Hepatocyte (in vitro differentiated cells): Measurements from ENCODE around the gene MAST2. TPM values are rescaled to one million over a fixed set of nuclear protein-coding genes. Genes with fewer than 3 reads are reported as not detected.

Source experiments
- DNase-seq: peaks from one replicate; pipeline ENCODE4 v3.0.0-alpha.2; 2016; ENCODE audit warnings: low spot score
- H2AFZ ChIP-seq: fragments of 200-600 bp; sonication (generic); 2 replicates; pipeline ENCODE4 v1.6.0; 2016; ENCODE audit warnings: antibody characterized with exemption, mild to moderate bottlenecking
- H3K27ac ChIP-seq: fragments of 200-600 bp; sonication (generic); 2 replicates; pipeline ENCODE4 v1.5.1; 2016; ENCODE audit warnings: mild to moderate bottlenecking
- H3K27me3 ChIP-seq: fragments of 200-600 bp; sonication (generic); 2 replicates; pipeline ENCODE4 v1.6.1; 2016
- H3K36me3 ChIP-seq: fragments of 200-600 bp; sonication (generic); replicated peaks from 2 replicates; pipeline ENCODE4 v1.5.1; 2016; ENCODE audit warnings: low read depth; ENCODE audit not compliant: insufficient read depth
- H3K4me1 ChIP-seq: fragments of 200-600 bp; sonication (generic); 2 replicates; pipeline ENCODE4 v1.5.1; 2016; ENCODE audit warnings: mild to moderate bottlenecking, moderate library complexity; ENCODE audit not compliant: insufficient read depth
- H3K4me2 ChIP-seq: fragments of 200-600 bp; sonication (generic); 2 replicates; pipeline ENCODE4 v1.6.0; 2016
- H3K4me3 ChIP-seq: fragments of 200-600 bp; sonication (generic); 2 replicates; pipeline ENCODE4 v1.5.1; 2016; ENCODE audit warnings: mild to moderate bottlenecking
- H3K79me2 ChIP-seq: fragments of 200-600 bp; sonication (generic); 2 replicates; pipeline ENCODE4 v1.6.0; 2017; ENCODE audit warnings: mild to moderate bottlenecking
- H3K9me2 ChIP-seq: fragments of 200-600 bp; sonication (generic); replicated peaks from 2 replicates; pipeline ENCODE4 v1.6.0; 2017; ENCODE audit warnings: mild to moderate bottlenecking; ENCODE audit not compliant: insufficient read depth
- H3K9me3 ChIP-seq: fragments of 200-600 bp; sonication (generic); 2 replicates; pipeline ENCODE4 v1.5.1; 2016; ENCODE audit warnings: low read depth, mild to moderate bottlenecking
- H4K20me1 ChIP-seq: fragments of 200-600 bp; sonication (generic); 2 replicates; pipeline ENCODE4 v1.6.0; 2016; ENCODE audit warnings: mild to moderate bottlenecking; ENCODE audit not compliant: insufficient read depth, poor library complexity, severe bottlenecking
- EZH2 ChIP-seq: fragments of 200-600 bp; sonication (generic); IDR thresholded peaks from 2 replicates; pipeline ENCODE4 v1.6.1; 2016; ENCODE audit warnings: antibody characterized with exemption, mild to moderate bottlenecking, borderline replicate concordance
- EZH2phosphoT487 ChIP-seq: fragments of 200-600 bp; sonication (generic); IDR thresholded peaks from one replicate; pipeline ENCODE4 v1.6.1; 2018; ENCODE audit warnings: antibody characterized with exemption, mild to moderate bottlenecking, low read depth, moderate library complexity; ENCODE audit not compliant: unreplicated experiment, severe bottlenecking
- WGBS: methylation state at CpG from one replicate; pipeline ENCODE4 v1.1.6; 2016; ENCODE audit warnings: low lambda C conversion rate; ENCODE audit errors: missing lambda C conversion rate; 5-methylcytosine and 5-hydroxymethylcytosine counted together
- polyA plus RNA-seq: library from polyadenylated mRNA; unstranded; fragments of >200 nt; fragmentation: Nextera tagmentation; extraction: Ambion mirVana; gene quantifications from 2 replicates; pipeline ENCODE4 v1.2.1, GENCODE V29; 2016
- total RNA-seq: library from RNA; depleted of rRNA; stranded (reverse); fragments of >200 nt; gene quantifications from 2 replicates; pipeline ENCODE4 v1.2.3, GENCODE V29; 2014
- TF ChIP-seq, protein P1 (sequence below): fragments of 200-600 bp; sonication (generic); IDR thresholded peaks from 2 replicates; pipeline ENCODE4 v1.5.1; 2016; ENCODE audit warnings: antibody characterized with exemption, mild to moderate bottlenecking; ENCODE audit not compliant: poor library complexity

Gene MAST2
- total and polyA plus RNA-seq, 2 experiments from 2014 or later, result 25.8 to 33.5 TPM

DNA sequence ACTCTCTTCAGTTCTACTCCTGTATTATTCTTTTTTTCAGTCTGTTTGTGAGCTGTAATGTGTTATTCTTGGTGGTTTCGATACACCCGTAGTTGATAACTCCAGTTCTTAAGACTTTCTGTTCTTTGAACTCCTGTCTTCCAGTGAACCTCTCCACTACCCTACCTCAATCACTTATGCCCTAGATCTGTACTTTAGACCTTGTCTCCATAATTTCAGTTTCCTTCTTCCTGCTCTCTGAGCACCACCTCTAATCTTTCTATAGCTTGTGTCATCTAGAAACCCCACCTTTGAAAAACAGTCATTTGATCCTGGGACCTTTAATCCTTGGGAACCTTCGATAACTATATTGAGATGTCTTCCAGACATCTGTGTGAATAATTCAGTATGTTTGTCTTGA lies 169.7 kb downstream of the MAST2 start:
- no peaks in the 10 kb centered on the region for H3K27me3 ChIP-seq
- no peaks in the 10 kb centered on the region for H3K36me3 ChIP-seq
- no peaks in the 10 kb centered on the region for H3K9me2 ChIP-seq
- H3K9me3 ChIP-seq, result no peaks in the 10 kb centered on the region
- DNase-seq, result peak; percentile 32
- H3K4me3 ChIP-seq, result no peak overlapping the region
- TF ChIP-seq EZH2phosphoT487 (no peak), EZH2 (no peak)
- TF ChIP-seq, protein P1, sequence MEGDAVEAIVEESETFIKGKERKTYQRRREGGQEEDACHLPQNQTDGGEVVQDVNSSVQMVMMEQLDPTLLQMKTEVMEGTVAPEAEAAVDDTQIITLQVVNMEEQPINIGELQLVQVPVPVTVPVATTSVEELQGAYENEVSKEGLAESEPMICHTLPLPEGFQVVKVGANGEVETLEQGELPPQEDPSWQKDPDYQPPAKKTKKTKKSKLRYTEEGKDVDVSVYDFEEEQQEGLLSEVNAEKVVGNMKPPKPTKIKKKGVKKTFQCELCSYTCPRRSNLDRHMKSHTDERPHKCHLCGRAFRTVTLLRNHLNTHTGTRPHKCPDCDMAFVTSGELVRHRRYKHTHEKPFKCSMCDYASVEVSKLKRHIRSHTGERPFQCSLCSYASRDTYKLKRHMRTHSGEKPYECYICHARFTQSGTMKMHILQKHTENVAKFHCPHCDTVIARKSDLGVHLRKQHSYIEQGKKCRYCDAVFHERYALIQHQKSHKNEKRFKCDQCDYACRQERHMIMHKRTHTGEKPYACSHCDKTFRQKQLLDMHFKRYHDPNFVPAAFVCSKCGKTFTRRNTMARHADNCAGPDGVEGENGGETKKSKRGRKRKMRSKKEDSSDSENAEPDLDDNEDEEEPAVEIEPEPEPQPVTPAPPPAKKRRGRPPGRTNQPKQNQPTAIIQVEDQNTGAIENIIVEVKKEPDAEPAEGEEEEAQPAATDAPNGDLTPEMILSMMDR, result no peak
- H2AFZ ChIP-seq, result no peak overlapping the region
- no peaks in the 10 kb centered on the region for H3K4me1 ChIP-seq
- H4K20me1 ChIP-seq, result no peaks in the 10 kb centered on the region
- H3K4me2 ChIP-seq, result peak overlapping the region; percentile 57
- H3K79me2 ChIP-seq, result peaks cover 4% of the 10 kb centered on the region
- peak overlapping the region; percentile 85 for H3K27ac ChIP-seq
- WGBS, result 83% methylated on average over 3 of the region's 3 CpGs

DNA sequence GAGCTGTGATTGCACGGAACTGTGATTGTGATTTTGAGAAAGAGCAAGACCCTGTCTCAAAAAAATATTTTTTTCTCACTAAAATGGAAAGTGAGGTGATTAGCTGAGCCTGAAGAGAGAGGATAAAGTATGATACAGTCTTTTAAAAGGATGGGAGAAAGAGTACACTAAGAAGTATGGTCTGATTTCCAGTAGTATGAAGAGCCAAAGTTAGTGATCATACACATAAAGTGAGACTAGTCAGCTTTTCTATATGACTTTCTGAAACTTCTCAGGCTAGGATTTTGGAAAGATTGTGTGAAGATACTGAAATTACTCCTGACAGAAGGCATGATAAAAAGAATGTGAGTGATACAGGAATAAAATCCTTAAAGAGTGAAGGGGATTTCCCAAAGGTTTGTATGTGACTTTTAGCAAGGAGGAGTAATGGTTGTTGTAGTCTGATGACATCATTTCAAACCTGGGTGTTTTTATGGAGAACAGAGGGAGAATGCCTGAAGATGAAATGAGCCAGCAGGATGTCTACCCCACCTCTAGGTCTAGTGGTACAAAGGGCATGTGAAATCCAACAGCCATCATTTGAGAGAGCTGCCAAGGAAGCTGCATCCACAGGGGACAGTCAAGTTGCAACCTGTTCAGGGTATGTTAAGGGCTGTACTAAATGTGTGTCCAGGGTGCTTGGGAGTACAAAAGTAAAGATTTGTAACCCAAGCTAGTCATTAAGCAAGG lies 171.3 kb downstream of the MAST2 start:
- Histone ChIP-seq H3K4me2 (no peak overlapping the region), H3K27ac (peak overlapping the region; percentile 85), H3K27me3 (no peaks in the 10 kb centered on the region), H3K9me2 (no peaks in the 10 kb centered on the region), H4K20me1 (no peaks in the 10 kb centered on the region), H3K4me3 (no peak overlapping the region), H3K4me1 (peaks cover 5% of the 10 kb centered on the region), H3K9me3 (no peaks in the 10 kb centered on the region), H3K79me2 (no peaks in the 10 kb centered on the region), H2AFZ (no peak overlapping the region), H3K36me3 (no peaks in the 10 kb centered on the region)
- WGBS, result 96% methylated on average over 1 of the region's 1 CpG
- no peak for TF ChIP-seq EZH2
- TF ChIP-seq, protein P1, result no peak
- no peak for TF ChIP-seq EZH2phosphoT487
- DNase-seq, result peak; percentile 39

DNA sequence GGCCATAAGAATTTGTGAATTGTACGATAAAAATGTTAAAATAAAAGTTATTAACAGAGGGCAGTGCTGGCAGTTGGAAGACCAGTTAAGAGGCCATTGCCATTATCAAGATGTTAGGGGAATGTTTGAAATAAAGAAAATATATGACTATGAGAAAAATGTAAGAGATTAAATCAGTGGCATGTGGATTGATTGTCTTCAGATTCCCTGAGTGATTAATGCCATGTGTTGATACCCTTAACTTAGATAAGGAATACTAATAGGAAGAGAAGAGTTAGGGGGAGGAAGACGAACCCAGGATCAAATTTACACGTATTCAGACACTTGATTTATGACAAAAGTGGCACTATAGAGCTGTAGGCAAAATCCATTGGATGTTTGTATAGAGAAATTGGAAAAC lies 173.2 kb downstream of the MAST2 start:
- H4K20me1 ChIP-seq, result no peaks in the 10 kb centered on the region
- H3K27ac ChIP-seq, result no peak overlapping the region
- no peaks in the 10 kb centered on the region for H3K79me2 ChIP-seq
- no peak for TF ChIP-seq EZH2
- no peak for TF ChIP-seq EZH2phosphoT487
- TF ChIP-seq, protein P1, result no peak
- no peak overlapping the region for H2AFZ ChIP-seq
- H3K4me1 ChIP-seq, result peaks cover 5% of the 10 kb centered on the region
- H3K9me3 ChIP-seq, result no peaks in the 10 kb centered on the region
- H3K9me2 ChIP-seq, result no peaks in the 10 kb centered on the region
- no peak overlapping the region for H3K4me2 ChIP-seq
- WGBS, result 87% methylated on average over 3 of the region's 3 CpGs
- H3K36me3 ChIP-seq, result no peaks in the 10 kb centered on the region
- DNase-seq, result no peak
- no peaks in the 10 kb centered on the region for H3K27me3 ChIP-seq
- H3K4me3 ChIP-seq, result no peak overlapping the region
